H1 (cell line): ENCODE measurements around the gene PCBD1.

Experiments
- CHD2 ChIP-seq: IDR thresholded peaks from 2 replicates; pipeline ENCODE4 v1.6.1; 2012; ENCODE audit warnings: low read length, improper control_type of control experiment
- CTCF ChIP-seq, 3 experiments: IDR thresholded peaks; 1 replicate in 2 of 3; 2 replicates in 1 of 3; pipeline versions ENCODE4 v1.5.1 to v1.6.1; 2011; ENCODE audit warnings: low read length in 3 of 3, mild to moderate bottlenecking in 3 of 3, inconsistent platforms in 2 of 3, low read depth in 1 of 3, moderate library complexity in 1 of 3; ENCODE audit not compliant: insufficient read depth in 1 of 3; ENCODE audit errors: control extremely low read depth in 1 of 3
- HDAC6 ChIP-seq: IDR thresholded peaks from one replicate; pipeline ENCODE4 v1.7.1; 2012; ENCODE audit warnings: low read depth, mild to moderate bottlenecking, inconsistent platforms, low read length, moderate library complexity
- KDM1A ChIP-seq: fragments of 200-600, 300-600 bp; sonication (generic); IDR thresholded peaks from 2 replicates; pipeline ENCODE4 v1.7.1; 2016; ENCODE audit warnings: mild to moderate bottlenecking, low read length, borderline replicate concordance
- POLR2A ChIP-seq, 2 experiments: IDR thresholded peaks; 1 replicate in 1 of 2; 2 replicates in 1 of 2; pipeline ENCODE4 v1.6.1; 2011; ENCODE audit warnings: low read depth in 2 of 2, low read length in 2 of 2, mild to moderate bottlenecking in 2 of 2; ENCODE audit errors: control extremely low read depth in 1 of 2
- POLR2AphosphoS5 ChIP-seq: IDR thresholded peaks from 2 replicates; pipeline ENCODE4 v1.6.1; 2011; ENCODE audit warnings: low read depth, low read length
- RNF2 ChIP-seq: fragments of 200-900, 300-1000 bp; sonication (generic); IDR thresholded peaks from 2 replicates; pipeline ENCODE4 v1.7.1; 2016; ENCODE audit warnings: borderline replicate concordance, low read depth, mild to moderate bottlenecking, antibody characterized with exemption, low read length; ENCODE audit not compliant: poor library complexity, severe bottlenecking; ENCODE audit errors: missing control alignments
- RXRA ChIP-seq: IDR thresholded peaks from 2 replicates; pipeline ENCODE4 v1.6.1; 2011; ENCODE audit warnings: low read depth, mild to moderate bottlenecking, low read length, moderate library complexity; ENCODE audit not compliant: insufficient read depth

GRCh38 chr10:70927189-70927943, 39.0 kb upstream of the PCBD1 start:
- TF ChIP-seq RXRA, result no peak
- no peak for TF ChIP-seq CTCF (IDR thresholded peaks at IDR 0.05; ENCODE audit: control extremely low read depth in 1 of 3, insufficient read depth in 1 of 3, low read depth in 1 of 3, low read length in 3 of 3)
- TF ChIP-seq RNF2, result no peak
- TF ChIP-seq HDAC6, result no peak
- no peak for TF ChIP-seq CHD2
- TF ChIP-seq POLR2A (IDR thresholded peaks at IDR 0.05; ENCODE audit: control extremely low read depth in 1 of 2, low read depth in 2 of 2, low read length in 2 of 2), result no peak
- TF ChIP-seq KDM1A, result no peak
- no peak for TF ChIP-seq POLR2AphosphoS5
